HG02981 (cell line): ENCODE results near the gene LNPK.
"Not testable (repeated sequence)": the region's sequence is repeated elsewhere in the genome, so short reads cannot be mapped to it uniquely, and the experiment has no call there.

Experiments used
- ATAC-seq: cut with Tn5 transposase; IDR thresholded peaks from one replicate; pipeline ENCODE4 v1.9.1; 2021; ENCODE audit warnings: mild to moderate bottlenecking, moderate library complexity; ENCODE audit not compliant: unreplicated experiment

Gene LNPK, protein sequence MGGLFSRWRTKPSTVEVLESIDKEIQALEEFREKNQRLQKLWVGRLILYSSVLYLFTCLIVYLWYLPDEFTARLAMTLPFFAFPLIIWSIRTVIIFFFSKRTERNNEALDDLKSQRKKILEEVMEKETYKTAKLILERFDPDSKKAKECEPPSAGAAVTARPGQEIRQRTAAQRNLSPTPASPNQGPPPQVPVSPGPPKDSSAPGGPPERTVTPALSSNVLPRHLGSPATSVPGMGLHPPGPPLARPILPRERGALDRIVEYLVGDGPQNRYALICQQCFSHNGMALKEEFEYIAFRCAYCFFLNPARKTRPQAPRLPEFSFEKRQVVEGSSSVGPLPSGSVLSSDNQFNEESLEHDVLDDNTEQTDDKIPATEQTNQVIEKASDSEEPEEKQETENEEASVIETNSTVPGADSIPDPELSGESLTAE

DNA sequence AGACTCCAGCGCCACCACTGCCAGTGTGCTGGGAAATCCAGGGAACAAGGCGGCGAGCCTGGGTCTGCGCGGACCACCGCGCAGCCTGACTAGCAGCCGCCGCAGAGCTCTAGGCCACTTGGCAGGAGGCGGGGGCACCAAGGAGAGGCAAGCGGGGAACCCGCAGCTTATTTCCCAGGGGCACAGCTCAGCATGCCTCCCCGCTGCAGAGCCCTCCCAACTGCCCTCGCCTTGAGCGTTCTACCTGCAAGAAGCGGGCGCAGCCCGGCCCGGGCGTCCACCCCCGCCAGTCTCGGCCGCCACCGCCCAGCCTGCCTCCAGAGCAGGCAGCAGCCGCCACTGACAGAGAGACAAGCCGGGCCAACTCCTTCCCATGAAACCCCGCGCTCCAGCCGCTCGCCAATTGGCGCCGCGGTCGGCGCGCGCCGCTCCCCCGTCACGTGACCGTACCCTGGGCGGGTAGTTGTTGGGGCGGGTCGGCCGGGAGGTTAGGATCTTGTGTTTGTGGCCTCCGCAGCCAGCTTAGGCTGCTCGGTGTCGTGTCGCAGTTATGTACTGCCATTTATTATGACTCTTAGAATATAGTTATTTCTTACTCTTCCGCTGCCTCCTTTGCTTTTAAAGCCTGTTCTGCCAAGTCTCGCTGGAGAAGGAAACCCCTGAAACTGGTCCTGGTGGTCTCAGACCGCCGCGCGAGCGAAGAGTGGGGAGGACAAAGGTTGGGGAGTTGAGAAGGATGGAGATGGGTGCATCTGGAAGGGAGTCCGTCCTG lies at the start of gene LNPK:
LNPK (minus strand) TSS at position 352 of the 772 bp plus-strand sequence. CDS start 6,683 bp downstream, outside the sequence.
- peak; percentile 92 for ATAC-seq

DNA sequence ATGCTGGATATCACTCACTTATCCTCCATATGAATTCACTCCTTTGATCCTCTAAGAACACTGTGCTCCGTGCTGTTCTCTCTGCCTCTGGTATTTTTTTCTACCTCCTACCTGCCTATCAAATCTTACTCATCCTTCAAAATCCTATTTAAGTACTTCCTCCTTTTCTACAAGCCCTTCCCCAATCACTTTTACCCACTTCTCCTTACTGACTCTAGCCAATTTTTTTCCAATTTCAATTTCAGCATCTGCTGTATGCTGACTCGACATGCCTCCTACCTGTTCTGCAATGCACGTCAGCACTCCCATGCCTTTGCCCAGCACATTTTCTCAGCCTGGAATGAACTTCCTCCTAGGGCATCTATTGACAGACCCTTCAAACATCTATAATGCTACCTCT lies 37.3 kb upstream of the LNPK start:
- no peak for ATAC-seq

- ATAC-seq: no peak
These were observed 36.6 kb upstream of the LNPK start for GRCh38 chr2:176038694-176039093.

- ATAC-seq: no peak
These were observed 33.1 kb upstream of the LNPK start for GRCh38 chr2:176035013-176035691.

DNA sequence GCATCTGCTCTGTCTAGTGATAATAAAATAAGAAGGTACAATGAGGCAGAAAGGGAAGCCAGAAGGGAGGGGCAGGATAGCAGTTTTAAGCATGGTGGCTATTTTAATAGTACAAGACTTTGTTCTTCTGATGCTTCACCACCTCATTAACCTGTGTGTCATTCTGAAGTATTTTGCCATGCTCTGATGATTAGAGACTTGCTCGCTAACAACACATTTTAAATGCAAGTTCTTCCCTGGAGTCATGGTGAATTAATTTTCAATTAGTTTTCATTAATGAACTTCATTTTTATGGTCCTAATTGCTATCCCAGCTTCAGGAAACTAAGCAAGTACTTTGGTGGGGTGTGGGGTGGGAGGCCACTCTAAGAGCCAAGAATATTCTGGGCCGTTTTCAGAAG lies 25.7 kb upstream of the LNPK start:
- no peak for ATAC-seq

DNA sequence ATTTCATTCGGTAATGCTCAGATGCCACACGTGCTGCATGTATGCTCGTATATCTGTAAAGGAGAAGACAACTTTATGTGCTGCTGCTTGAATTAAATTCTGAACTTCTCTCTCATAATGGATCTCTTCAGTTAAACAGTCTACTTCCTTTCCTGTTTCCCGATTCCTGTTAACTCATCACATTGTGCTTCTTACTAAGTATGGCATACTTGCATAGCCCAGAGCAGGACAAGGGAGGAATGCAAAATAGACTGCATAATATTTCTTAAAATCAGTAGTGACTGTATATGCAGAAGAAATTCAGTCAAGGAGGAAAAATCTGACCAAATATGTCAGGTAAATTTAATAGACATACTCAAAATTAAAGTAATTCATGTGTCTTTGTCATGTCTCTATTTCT lies 23.9 kb upstream of the LNPK start:
- no peak for ATAC-seq

DNA sequence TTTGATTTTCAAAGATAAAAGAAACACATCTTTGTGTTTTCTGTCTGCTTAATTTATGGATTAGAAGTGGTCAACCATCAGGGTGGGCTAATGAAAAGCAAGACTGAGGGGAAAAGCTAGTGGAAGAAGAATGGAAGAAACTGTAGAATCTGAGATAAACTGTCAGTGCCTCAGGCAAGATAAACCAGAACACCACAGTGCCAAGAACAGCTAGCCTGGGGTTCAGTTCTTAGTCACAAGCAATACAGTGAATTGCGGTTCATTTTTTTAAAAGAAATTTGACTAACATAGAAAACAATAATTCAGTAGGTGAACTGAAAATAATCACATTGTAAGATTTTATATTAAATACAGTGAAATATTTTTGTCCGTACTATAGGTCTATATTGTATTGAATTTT lies 22.0 kb upstream of the LNPK start:
- no peak for ATAC-seq

DNA sequence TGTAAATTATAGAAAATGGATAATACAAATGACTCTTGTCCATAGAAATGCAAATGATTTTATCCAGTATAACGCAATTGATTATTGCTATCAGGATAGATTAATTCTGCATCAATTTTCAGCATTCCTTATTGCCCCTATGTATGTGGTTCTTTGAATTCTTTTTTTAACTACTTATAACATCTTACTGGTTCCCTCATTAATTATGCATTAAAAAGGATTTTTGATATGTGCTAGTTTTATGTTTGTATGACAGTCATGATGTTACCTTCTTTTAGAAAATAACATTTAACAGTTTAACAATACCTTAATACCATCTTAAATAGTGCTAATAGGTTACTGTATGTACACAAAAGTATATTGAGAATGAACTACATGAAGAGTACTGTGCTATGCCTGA lies 20.0 kb upstream of the LNPK start:
- ATAC-seq: no peak

DNA sequence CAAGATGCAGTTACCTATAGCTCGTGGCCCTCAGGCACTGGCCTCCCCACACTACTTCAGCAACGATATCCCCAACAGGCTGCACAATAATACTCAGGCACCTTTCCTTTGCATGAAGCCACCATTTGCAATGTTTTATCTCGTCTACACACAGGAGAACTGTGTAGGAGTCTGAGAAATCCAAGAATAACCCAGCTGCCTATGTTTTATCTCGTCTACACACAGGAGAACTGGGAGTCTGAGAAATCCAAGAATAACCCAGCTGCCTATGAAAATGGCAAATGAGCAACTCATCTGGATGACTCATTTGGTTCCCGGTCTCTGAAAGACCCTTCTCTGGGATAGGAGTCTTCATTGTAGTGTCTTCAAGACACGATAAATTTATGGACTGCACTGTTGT lies 18.3 kb upstream of the LNPK start:
- no peak for ATAC-seq

DNA sequence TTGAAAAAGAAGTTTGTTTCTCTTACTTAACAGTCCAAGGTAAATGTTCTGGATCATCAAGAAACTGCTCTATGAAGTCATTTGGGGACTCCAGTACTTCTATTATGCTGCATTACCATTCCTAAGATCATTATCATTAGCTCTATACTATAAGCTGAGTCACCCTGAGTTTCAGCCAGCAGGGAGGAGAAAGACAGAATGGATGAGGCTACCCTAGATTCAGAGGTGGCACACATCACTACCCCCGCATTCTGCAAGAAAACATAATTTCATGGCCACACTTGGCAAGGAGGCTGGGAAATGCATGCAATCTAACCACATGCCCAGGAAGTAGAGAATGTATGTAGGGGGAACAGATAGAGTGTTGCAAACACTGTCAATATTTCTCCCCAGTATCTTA lies 16.6 kb upstream of the LNPK start:
- no peak for ATAC-seq

GRCh38 chr2:176009445-176009844 lies 7.4 kb upstream of the LNPK start:
- no peak for ATAC-seq

- no peak for ATAC-seq
These were observed 2.9 kb upstream of the LNPK start for GRCh38 chr2:176004934-176005333.

DNA sequence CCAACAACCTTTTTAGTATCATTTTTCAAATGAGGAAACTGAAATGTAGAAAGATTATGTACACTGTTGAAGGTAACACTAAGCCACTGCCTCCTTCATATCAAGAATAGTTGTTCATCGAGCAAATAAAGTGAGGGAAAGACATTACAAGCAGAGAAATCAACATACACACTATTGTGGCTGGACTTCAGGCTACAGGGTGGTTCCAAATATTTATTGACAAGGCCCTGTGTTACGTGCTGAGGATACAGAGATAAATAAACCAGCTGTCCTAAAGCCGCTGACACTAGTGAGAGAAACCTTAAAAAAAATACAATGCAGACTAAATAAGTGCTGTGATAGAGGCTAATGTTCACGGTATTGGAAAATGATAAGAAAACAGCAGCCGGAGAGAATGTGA lies 1.9 kb upstream of the LNPK start:
- no peak for ATAC-seq

GRCh38 chr2:176002688-176003210 lies 682 bp upstream of the LNPK start:
- no peak for ATAC-seq

GRCh38 chr2:176001281-176001915 lies 669 bp downstream of the LNPK start:
- peak; percentile 42 for ATAC-seq

GRCh38 chr2:175999283-175999819 lies 2.7 kb downstream of the LNPK start:
- ATAC-seq: no peak

DNA sequence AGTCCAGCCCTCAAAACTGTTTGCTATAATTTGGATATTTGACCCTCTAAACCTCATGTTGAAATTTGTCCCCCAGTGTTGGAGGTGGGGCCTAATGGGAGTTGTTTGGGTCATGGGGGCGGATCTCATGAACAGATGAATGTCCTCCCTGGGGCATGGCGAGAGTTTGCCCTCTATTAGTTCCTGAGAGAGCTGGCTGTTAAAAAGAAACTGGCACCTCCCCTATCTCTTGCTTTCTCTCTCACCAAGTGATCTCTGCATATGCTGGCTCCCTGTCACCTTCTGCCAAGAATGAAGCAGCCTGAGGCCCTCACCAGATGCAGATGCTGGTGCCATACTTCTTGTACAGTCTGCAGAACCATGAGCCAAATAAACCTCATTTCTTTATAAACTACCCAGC lies 12.0 kb downstream of the LNPK start:
- ATAC-seq: no peak

DNA sequence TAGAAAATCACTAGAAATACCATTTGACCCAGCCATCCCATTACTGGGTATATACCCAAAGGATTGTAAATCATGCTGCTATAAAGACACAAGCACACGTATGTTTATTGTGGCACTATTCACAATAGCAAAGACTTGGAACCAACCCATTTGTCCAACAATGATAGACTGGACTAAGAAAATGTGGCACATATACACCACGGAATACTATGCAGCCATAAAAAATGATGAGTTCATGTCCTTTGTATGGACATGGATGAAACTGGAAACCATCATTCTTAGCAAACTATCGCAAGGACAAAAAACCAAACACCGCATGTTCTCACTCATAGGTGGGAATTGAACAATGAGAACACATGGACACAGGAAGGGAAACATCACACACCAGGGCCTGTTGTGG lies 14.9 kb downstream of the LNPK start:
- not testable (repeated sequence) for ATAC-seq

GRCh38 chr2:175984846-175985245 lies 17.2 kb downstream of the LNPK start:
- no peak for ATAC-seq

DNA sequence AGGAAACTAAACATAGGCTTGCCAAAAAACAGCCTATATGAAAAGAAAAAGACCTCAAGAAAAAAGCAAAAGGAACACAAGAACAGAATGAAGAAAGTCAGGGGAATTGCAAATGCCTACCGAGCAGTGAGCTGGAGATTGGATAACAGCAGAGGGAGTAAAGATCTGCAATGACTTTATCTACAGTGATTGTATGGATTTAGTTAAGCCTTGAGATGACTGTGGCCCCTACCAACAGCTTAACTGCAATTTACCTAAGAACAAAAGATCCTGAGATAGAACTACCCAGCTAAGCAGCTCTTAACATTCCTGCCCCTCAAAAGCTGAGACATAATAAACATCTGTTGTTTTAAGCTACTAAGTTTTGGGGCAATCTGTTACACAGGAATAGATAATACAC lies 20.5 kb downstream of the LNPK start:
- ATAC-seq: no peak
